WERI-Rb-1 (cell line): ENCODE data around the gene RGL1.

Experiments
- DNase-seq: peaks from one replicate; pipeline ENCODE4 v3.0.0-alpha.2; 2020
- H3K27ac ChIP-seq: fragments of 250-450 bp; sonication (Bioruptor Pico); 2 replicates; pipeline ENCODE4 v1.5.1; 2020; ENCODE audit warnings: mild to moderate bottlenecking, moderate library complexity
- H3K27me3 ChIP-seq: fragments of 250-450 bp; sonication (Bioruptor Pico); 2 replicates; pipeline ENCODE4 v1.5.1; 2021; ENCODE audit warnings: mild to moderate bottlenecking, low read depth, moderate library complexity; ENCODE audit not compliant: insufficient read depth, severe bottlenecking
- H3K36me3 ChIP-seq: fragments of 250-450 bp; sonication (Bioruptor Pico); 2 replicates; pipeline ENCODE4 v1.5.1; 2020; ENCODE audit warnings: mild to moderate bottlenecking, moderate library complexity
- H3K4me3 ChIP-seq: 2 replicates; pipeline ENCODE4 v1.5.1; 2011; ENCODE audit warnings: low read depth, mild to moderate bottlenecking, control low read depth, low read length
- H3K9me3 ChIP-seq: fragments of 250-450 bp; sonication (Bioruptor Pico); 2 replicates; pipeline ENCODE4 v1.5.1; 2021; ENCODE audit warnings: mild to moderate bottlenecking, moderate library complexity; ENCODE audit not compliant: severe bottlenecking
- CTCF ChIP-seq: IDR thresholded peaks from 2 replicates; pipeline ENCODE4 v1.5.1; 2011; ENCODE audit warnings: low read depth, mild to moderate bottlenecking, control low read depth, inconsistent platforms, low read length

Gene RGL1

DNA sequence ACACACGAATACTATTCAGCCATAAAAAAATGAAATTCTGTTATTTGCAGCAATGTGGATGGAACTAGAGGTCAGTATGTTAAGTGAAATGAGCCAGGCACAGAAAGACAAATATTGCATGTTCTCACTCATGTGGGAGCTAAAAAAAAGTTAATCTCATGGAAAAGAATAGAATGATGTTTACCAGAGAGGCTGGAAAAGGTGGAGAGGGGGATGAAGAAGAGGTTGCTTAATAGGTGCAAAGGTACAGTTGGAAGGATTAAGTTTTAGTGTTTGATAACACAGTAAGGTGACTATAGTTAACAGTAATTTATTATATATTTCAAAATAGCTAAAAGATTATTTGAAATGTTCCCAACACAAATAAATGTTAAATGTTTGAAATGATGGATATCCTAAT lies 10.8 kb upstream of the RGL1 start:
- TF ChIP-seq CTCF: no peak
- Histone ChIP-seq H3K4me3 (no peak overlapping the region), H3K36me3 (no peaks in the 10 kb centered on the region), H3K27ac (no peak overlapping the region), H3K27me3 (no peaks in the 10 kb centered on the region), H3K9me3 (no peaks in the 10 kb centered on the region)
- DNase-seq: no peak

- no peaks in the 10 kb centered on the region for H3K36me3 ChIP-seq
- TF ChIP-seq CTCF: no peak
- H3K27ac ChIP-seq: no peak overlapping the region
- no peak overlapping the region for H3K4me3 ChIP-seq
- no peak for DNase-seq
- H3K27me3 ChIP-seq: no peaks in the 10 kb centered on the region
- H3K9me3 ChIP-seq: peaks cover 5% of the 10 kb centered on the region
Measured at GRCh38 chr1:183800449-183800848, 4.5 kb upstream of the RGL1 start.

GRCh38 chr1:183801649-183802048 lies 3.3 kb upstream of the RGL1 start:
- H3K36me3 ChIP-seq: no peaks in the 10 kb centered on the region
- H3K4me3 ChIP-seq: no peak overlapping the region
- no peak overlapping the region for H3K27ac ChIP-seq
- no peak for TF ChIP-seq CTCF
- H3K27me3 ChIP-seq: no peaks in the 10 kb centered on the region
- H3K9me3 ChIP-seq: peaks cover 5% of the 10 kb centered on the region
- DNase-seq: no peak

- no peaks in the 10 kb centered on the region for H3K27me3 ChIP-seq
- H3K27ac ChIP-seq: no peak overlapping the region
- DNase-seq: no peak
- H3K36me3 ChIP-seq: no peaks in the 10 kb centered on the region
- no peak for TF ChIP-seq CTCF
- peaks cover 5% of the 10 kb centered on the region for H3K9me3 ChIP-seq
- H3K4me3 ChIP-seq: no peak overlapping the region
Measured at GRCh38 chr1:183804387-183804786, 533 bp upstream of the RGL1 start.

DNA sequence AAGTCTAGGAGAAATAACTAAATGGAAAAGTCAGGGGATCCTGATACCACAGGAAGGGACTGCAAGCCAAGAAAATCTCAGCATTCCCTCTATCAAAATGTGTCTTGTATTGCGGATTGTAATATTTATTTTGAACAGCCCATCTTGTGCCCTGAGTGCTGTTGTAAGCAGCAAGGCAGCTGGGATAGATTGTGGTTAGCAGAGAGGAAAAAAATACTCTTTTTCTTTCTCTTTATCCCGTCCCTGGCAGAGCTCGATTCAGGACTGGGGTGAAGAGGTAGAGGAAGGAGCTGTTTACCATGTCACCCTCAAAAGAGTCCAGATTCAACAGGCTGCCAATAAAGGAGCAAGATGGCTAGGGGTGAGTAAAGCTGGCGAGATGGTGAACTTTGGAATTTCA lies 1.2 kb downstream of the RGL1 start:
- no peak overlapping the region for H3K27ac ChIP-seq
- no peaks in the 10 kb centered on the region for H3K27me3 ChIP-seq

More for the DNA sequence above, 1.2 kb downstream of the RGL1 start:
- TF ChIP-seq CTCF: no peak
- Histone ChIP-seq H3K36me3 (no peaks in the 10 kb centered on the region), H3K4me3 (no peak overlapping the region), H3K9me3 (peaks cover 5% of the 10 kb centered on the region)
- DNase-seq: no peak
